ENCODE results near the gene NINL.

Gene NINL

GRCh38 chr20:25498280-25498606 lies 87.1 kb downstream of the NINL start:
- DNase-seq: no peak

DNA sequence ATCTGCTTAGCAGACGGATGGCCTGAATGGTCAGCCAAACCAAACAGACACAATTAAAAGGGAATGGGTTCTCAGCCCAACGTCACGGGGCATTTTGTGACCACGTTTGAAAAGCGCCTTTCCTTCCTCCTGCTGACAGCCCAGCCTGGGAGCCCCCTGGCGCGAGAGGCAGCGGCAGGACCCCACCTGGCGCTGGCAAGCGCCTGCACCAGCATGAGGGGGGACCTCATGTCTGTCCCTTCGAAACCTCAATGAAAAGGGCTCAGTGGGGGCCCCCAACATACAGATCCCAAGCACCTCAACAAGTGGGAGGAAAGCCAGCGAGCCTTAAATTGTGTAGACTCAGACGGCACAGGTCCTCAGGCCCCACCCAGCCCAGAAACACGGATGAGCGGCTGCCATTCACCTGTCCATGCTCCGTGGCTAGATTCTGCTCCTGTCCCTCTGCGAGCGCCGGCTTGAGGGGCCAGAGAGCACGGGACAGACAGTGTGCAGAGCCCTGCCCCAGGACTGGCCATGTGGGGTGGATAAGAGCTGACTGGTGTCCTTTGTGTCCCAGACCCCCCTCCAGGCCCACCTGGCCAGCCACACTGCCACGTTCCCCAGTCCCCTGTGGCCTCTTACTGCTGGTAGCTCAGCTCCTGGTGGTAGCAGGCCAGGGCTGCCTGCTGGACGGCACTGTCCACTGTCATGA lies 87.6 kb downstream of the NINL start:
- DNase-seq: no peak

- DNase-seq: no peak
Observed at GRCh38 chr20:25496968-25497401, 88.3 kb downstream of the NINL start.

DNA sequence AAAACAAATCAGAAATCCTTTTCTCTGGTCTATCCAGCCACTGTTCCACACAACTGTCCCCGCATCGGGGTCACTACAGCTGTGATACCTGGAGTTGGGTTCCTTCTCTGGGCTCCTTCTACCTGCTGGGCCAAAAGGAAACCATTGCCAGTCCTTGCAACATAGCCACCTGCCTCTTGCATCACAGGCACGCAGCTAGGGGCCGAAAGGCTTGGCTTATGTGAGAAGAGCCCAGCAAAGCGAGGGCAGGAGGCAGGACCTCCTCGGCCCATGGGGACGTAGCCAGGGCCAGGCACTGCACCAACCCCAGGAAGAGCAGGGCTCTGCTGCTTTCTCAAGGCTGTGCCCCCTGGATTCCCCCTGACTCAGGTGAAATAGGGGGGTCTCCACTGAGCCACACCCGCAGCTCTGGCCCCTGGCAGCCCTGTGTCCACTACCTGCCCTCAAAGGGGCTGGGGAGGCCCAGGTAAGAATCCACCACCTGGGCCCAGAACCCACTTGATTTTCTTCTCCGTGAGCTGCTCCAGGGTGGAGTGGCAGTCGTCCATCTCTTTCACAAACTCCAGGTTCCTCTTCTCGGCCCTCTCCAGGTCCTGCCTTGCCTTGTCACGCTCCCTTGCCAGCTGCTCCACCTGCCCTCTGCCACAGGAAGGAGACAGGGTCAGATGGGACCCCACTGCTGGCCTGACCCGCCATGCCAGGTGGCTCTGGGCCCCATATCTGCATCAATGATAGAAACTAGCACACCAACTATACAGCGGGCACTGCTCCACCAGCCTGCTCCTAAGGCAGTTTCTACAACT lies 89.0 kb downstream of the NINL start:
- no peak for DNase-seq

DNA sequence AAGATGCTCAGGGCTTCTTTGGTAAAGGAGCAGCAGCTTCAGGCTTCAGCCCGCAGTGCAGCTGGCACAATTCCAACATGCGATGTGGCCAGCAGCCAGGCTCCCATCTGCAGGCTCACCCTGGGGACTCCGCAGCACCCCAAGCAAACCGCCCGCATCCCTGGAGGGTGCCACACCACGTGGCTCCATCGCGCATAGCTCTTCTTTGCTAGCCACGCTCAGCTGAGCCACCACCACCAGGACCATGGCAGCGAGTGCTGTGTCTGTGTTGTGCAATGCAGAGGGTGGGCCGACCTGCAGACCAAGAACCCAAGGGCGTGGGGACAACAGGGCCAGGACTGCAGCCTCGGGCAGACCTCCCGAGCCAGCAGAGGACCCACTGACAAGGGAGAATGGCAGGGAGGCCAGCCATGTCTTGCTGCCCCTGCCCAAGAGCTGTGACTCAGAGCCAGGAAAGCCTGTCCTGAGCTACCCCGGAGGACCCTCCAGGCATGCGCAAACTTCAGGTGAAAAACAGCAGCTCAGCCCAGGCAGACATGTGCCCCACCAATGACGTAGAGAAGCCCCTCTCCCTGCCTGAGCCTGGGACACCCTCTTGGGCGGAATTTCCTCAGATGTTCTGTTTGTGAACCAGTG lies 90.0 kb downstream of the NINL start:
- no peak for DNase-seq

- no peak for DNase-seq
Observed at GRCh38 chr20:25494506-25495188, 90.7 kb downstream of the NINL start.

- no peak for DNase-seq
Observed at GRCh38 chr20:25493748-25494505, 91.4 kb downstream of the NINL start.

- DNase-seq: no peak
Observed at GRCh38 chr20:25493137-25493536, 92.2 kb downstream of the NINL start.

DNA sequence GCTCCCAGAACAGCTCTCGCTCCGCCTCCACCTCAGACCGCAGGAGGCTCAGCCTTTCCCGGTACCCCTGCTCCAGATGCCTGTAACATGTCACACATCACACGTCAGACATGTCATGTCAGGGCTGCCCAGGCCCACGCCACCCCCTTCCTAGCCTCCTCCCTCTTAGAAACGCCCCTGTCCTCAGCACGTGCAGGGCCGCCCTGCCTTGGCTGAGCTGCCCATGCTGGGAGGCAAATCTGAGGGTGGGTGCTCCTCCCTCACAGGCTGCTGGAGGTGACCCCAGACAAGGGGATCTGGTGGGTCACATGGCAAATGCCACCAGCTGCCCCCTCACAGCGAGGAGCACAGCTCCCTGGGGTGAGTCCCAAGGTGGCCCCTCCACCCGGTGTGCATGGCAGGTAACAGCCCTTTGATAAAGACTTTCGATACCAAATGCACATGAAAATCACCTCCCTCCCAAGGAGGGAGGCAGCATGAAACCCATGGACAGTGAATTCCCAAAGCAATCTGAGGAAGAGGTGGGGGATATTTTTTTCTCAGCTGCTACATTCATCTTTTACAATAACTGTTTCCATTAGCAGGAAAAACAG lies 93.8 kb downstream of the NINL start:
- DNase-seq: no peak

GRCh38 chr20:25490656-25491445 lies 94.5 kb downstream of the NINL start:
- DNase-seq: no peak

DNA sequence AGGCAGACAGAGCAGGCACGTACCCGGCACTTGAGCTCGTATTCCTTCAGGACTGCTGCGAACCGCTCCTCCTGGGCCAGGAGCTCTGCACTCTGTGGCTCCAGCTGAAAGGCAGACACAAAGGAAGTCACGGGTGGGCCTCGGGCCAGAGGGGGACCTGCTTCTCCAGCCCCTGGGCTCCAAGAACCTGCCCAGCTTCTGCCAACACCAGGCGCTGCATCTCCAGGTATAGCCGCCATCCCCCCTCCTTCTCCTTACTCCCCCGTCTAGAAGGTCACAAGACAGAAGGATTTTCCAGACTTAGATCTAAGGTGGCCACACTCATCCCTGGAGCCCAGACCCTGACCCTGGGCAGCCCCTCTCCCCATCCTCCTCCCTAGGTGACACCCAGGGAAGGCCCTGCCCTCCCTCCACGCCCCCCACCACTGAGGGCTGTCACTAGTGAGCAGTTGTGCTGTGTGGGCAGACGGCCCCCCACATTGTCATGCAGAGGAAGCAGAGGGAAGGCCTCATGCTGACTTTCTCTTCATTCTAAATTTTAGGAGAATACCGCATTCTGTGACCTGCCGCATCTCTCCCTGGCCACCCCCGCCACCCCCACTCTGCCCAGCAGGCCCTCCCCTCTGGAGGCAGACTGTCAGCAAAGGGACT lies 96.0 kb downstream of the NINL start:
- no peak for DNase-seq

DNA sequence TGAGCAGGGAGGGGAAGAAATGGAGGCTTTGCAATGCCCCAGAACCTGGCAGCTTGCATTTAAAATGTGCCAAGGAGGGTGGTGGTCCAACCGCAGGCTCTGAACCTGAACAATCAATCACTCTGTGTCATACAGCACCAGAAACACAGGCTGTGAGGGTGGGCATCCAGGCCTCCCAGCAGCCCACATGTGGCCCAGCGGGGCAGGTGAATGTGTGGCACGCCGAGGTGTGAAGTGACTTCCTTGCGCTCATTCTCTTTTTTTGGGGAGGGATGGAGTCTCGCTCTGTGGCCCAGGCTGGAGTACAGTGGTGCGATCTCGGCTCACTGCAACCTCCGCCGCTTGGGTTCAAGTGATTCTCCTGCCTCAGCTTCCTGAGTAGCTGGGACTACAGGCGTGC lies 97.4 kb downstream of the NINL start:
- no peak for DNase-seq

DNA sequence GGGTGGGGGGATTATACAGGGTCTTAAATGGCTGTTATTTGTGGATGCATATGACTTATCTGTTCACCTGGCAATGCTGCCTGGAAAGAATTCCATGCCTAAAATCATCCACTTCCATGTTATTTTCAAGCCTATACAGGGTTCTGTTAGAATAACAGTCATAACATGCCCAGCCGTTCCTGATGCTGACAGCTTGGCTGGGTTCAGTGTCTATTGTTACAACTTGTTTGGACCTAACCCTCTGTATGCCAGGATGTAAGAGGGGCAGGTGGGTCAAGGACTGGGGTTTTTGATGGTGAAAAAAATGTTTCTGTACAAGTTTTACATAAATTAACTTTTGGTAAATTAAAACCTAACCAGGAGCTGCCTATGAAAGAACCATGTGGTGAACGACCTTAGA lies 98.0 kb downstream of the NINL start:
- no peak for DNase-seq

DNA sequence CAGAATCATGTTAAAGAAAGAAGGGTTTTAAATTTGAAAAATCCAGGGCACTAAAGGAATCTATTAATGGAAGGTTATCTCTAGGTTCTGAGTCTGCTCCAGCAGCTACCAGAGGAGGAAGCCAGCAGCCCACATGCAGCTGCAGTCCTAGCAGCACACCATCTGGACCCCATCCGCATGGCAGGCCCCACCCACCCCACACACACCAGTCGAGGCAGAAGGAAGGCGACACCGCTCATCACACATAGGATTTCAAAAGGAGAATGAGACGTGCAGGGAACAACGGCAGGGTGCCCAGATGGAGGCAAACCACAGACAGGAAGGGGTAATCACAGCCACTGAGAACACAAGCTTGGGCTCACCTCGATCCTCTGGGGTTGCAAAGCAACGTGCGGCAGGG lies 99.0 kb downstream of the NINL start:
- DNase-seq: no peak

DNA sequence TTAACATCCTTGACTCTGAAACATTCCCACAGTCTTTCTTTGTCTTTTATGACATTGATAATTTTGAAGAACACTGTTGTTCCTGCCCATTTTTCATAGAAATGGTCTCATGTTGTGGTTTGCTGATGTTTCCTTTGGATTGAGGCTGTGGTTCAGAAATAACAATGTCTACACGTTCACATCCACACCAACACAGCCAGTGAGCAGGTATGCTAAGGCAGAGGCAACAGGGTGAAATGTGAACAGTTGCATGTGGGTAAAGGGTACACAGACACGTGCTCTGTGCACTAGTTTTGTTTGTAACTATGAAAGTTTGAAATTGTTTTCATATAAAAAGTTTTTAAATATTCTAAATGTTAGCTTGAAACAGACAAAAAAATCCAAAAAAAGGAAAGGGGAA lies 99.5 kb downstream of the NINL start:
- DNase-seq: no peak

DNA sequence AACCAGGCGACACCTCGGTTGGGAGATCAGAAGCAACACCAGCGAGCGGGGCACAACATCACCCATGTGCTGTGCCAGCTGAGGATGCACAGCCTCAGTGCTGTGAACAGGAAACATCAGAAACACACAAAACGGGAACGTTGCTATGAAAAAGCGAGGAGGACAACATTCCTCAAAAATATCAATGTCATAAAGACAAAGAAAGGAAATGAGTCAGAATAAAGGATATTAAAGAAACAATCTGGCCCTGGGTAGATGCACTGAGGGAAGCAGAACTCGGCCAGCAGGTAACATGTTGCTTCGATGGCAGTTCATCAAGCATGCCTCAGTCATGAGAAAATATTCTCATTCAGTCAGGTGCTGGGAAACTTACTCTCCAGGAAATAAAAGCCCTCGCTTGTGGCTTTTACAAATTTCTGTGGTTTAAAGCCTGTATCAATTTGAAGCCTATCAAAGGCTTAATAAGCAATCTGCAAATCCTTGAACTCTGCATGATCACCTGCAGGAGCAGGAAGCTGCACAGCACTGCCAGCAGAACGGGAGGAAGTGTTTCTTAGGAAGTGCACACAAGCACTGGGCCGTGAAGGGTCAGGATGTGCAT lies 100.3 kb downstream of the NINL start:
- peak; percentile 1 for DNase-seq

GRCh38 chr20:25484224-25484846 lies 101.0 kb downstream of the NINL start:
- DNase-seq: no peak

GRCh38 chr20:25483431-25484132 lies 101.7 kb downstream of the NINL start:
- DNase-seq: no peak

GRCh38 chr20:25481918-25482253 lies 103.4 kb downstream of the NINL start:
- no peak for DNase-seq
